ENCODE measurements around the gene FGF21. TPM values are rescaled to one million over a fixed set of nuclear protein-coding genes. Genes with fewer than 3 reads are reported as not detected.
"Not testable (repeated sequence)": the region's sequence is repeated elsewhere in the genome, so short reads cannot be mapped to it uniquely, and the experiment has no call there.

Gene FGF21
- total RNA-seq, 1 donor from 2014 or later, result not detected

DNA sequence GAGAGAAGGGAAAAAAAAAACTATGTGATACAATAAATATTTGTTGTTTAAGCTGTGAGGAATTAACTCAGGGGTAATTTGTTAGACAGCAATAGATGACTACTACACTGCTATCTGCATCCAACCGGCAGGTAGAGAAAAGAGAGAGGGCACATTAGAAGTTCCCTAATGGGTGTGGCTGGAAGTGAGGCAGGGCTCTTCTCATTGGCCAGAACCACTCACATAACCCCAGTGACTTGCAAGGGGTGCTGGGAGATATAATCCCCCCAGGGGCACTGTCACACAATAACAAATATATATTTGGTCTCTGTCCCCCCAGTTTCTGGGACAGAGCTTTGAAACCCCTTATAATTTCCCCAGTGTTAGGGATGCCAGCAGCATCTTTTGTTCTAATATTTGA lies 24.3 kb downstream of the FGF21 start:
- Mint-ChIP-seq H3K27me3 (no peaks in the 10 kb centered on the region), H3K36me3 (ENCODE audit: insufficient read depth) (no peaks in the 10 kb centered on the region)

DNA sequence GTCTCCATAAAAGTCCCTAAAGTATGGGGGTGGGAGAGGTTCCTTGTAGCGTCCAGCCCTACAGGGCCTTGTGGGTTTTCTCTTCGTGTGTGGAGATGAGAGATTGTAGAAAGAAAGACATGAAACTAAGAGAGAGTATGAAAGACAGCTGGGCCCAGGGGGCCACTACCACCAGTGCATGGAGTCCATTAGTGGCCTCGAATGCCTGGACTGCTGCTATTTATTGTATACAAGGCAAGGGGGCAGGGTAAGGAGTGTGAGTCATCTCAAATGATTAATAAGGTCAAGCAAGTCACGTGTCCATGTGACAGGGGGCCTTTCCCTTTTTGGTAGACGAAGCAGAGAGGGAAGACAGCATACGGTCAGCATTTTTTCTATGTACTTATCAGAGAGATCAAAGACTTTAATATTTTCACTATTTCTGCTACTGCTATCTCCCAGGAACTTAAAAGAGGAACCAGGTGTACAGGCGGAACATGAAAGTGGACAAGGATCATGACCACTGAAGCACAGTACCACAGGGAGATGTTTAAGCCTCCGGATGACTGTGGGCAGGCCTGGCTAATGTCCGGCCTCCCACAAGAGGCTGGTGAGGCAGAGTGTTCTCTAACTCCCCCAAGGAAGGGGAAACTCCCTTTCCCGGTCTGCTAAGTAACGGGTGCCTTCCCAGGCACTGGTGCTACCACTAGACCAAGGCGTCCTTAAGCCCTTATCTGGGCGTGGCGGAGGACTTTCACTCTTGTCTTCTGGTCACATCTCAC lies 25.5 kb downstream of the FGF21 start:
- no peak for DNase-seq (ENCODE audit: low spot score, unreplicated experiment)
- no peaks in the 10 kb centered on the region for H3K27me3 Mint-ChIP-seq
- H3K4me3 Mint-ChIP-seq (ENCODE audit: low read depth), result no peak overlapping the region
- no peaks in the 10 kb centered on the region for H3K36me3 Mint-ChIP-seq (ENCODE audit: insufficient read depth)
- TF ChIP-seq, protein P1, sequence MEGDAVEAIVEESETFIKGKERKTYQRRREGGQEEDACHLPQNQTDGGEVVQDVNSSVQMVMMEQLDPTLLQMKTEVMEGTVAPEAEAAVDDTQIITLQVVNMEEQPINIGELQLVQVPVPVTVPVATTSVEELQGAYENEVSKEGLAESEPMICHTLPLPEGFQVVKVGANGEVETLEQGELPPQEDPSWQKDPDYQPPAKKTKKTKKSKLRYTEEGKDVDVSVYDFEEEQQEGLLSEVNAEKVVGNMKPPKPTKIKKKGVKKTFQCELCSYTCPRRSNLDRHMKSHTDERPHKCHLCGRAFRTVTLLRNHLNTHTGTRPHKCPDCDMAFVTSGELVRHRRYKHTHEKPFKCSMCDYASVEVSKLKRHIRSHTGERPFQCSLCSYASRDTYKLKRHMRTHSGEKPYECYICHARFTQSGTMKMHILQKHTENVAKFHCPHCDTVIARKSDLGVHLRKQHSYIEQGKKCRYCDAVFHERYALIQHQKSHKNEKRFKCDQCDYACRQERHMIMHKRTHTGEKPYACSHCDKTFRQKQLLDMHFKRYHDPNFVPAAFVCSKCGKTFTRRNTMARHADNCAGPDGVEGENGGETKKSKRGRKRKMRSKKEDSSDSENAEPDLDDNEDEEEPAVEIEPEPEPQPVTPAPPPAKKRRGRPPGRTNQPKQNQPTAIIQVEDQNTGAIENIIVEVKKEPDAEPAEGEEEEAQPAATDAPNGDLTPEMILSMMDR (IDR thresholded peaks at IDR 0.05; ENCODE audit: unreplicated experiment), result no peak
- H3K27ac Mint-ChIP-seq, result peak overlapping the region; percentile 1
- peaks cover 10% of the 10 kb centered on the region for H3K4me1 Mint-ChIP-seq (ENCODE audit: low read depth)
- H3K9me3 Mint-ChIP-seq (ENCODE audit: low read depth), result no peaks in the 10 kb centered on the region

More for the DNA sequence above, 24.3 kb downstream of the FGF21 start:
- H3K4me1 Mint-ChIP-seq (ENCODE audit: low read depth), result peaks cover 10% of the 10 kb centered on the region
- H3K27ac Mint-ChIP-seq, result no peak overlapping the region
- H3K9me3 Mint-ChIP-seq (ENCODE audit: low read depth), result no peaks in the 10 kb centered on the region
- DNase-seq (ENCODE audit: low spot score, unreplicated experiment), result no peak
- no peak overlapping the region for H3K4me3 Mint-ChIP-seq (ENCODE audit: low read depth)
- TF ChIP-seq, protein P1 (IDR thresholded peaks at IDR 0.05; ENCODE audit: unreplicated experiment), result no peak

DNA sequence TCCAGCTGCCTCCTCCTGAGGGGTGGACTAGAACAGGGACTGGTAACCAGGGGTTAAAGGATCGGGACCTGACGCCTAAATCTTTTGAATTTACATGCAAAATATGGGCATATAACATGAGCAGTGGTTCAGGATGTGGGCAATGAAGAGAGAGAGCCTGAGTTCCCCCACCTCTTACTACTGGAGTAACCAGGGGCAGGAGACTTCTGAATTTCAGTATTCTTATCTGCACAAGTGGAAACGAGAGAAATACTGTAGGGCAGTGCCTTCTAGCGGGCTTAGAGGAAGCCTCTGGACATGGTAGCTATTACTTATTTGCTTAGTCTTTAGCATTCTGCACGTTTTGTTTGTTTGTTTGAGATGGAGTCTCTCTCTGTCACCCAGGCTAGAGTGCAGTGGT lies 29.2 kb downstream of the FGF21 start:
- H3K4me3 Mint-ChIP-seq (ENCODE audit: low read depth), result no peak overlapping the region
- no peak overlapping the region for H3K27ac Mint-ChIP-seq
- TF ChIP-seq, protein P1 (IDR thresholded peaks at IDR 0.05; ENCODE audit: unreplicated experiment), result no peak
- H3K27me3 Mint-ChIP-seq, result no peaks in the 10 kb centered on the region
- H3K36me3 Mint-ChIP-seq (ENCODE audit: insufficient read depth), result no peaks in the 10 kb centered on the region
- peaks cover 10% of the 10 kb centered on the region for H3K4me1 Mint-ChIP-seq (ENCODE audit: low read depth)
- no peak for DNase-seq (ENCODE audit: low spot score, unreplicated experiment)
- H3K9me3 Mint-ChIP-seq (ENCODE audit: low read depth), result no peaks in the 10 kb centered on the region

GRCh38 chr19:48786422-48786821 lies 31.1 kb downstream of the FGF21 start:
- H3K9me3 Mint-ChIP-seq (ENCODE audit: low read depth); H3K27me3 Mint-ChIP-seq; H3K4me3 Mint-ChIP-seq (ENCODE audit: low read depth); H3K27ac Mint-ChIP-seq; DNase-seq (ENCODE audit: low spot score, unreplicated experiment); H3K4me1 Mint-ChIP-seq (ENCODE audit: low read depth); H3K36me3 Mint-ChIP-seq (ENCODE audit: insufficient read depth): not testable (repeated sequence)

DNA sequence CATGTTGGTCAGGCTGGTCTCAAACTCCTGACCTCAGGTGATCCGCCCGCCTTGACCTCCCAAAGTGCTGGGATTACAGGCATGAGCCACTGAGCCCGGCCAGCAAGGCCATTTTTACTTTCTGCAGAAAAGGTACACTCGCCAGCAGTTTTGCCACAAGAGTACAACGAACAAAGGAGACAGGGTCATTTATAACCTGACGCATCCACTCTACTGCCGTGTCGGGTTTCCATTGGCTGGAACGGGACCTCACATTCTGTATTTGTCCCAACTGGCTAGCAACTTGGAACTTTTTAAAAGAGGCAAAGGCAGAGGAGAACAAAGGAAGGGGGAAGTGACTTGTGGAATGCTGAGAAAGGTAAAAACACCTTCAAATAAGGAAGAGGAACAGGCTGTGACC lies 32.0 kb downstream of the FGF21 start:
- H3K4me1 Mint-ChIP-seq (ENCODE audit: low read depth); H3K27me3 Mint-ChIP-seq; H3K36me3 Mint-ChIP-seq (ENCODE audit: insufficient read depth); H3K9me3 Mint-ChIP-seq (ENCODE audit: low read depth); DNase-seq (ENCODE audit: low spot score, unreplicated experiment); H3K4me3 Mint-ChIP-seq (ENCODE audit: low read depth): not testable (repeated sequence)
- peak overlapping the region; percentile 71 for H3K27ac Mint-ChIP-seq

- H3K4me3 Mint-ChIP-seq (ENCODE audit: low read depth), result no peak overlapping the region
- no peaks in the 10 kb centered on the region for H3K27me3 Mint-ChIP-seq
- no peak for DNase-seq (ENCODE audit: low spot score, unreplicated experiment)
These were observed 37.9 kb downstream of the FGF21 start for GRCh38 chr19:48793271-48793670.

More at GRCh38 chr19:48793271-48793670, 37.9 kb downstream of the FGF21 start:
- Mint-ChIP-seq H3K4me1 (ENCODE audit: low read depth) (no peaks in the 10 kb centered on the region), H3K27ac (peak overlapping the region; percentile 83), H3K36me3 (ENCODE audit: insufficient read depth) (peaks cover 2% of the 10 kb centered on the region), H3K9me3 (ENCODE audit: low read depth) (no peaks in the 10 kb centered on the region)
- TF ChIP-seq, protein P1 (IDR thresholded peaks at IDR 0.05; ENCODE audit: unreplicated experiment), result no peak
